Stimulated activated CD8-positive, alpha-beta memory T cell treated with anti-CD3 and anti-CD28 coated beads, Interleukin-15, amount 100 ng/mL, for 4 hours (primary cell): ENCODE measurements around the gene MPI.
"Not testable (repeated sequence)": the region's sequence is repeated elsewhere in the genome, so short reads cannot be mapped to it uniquely, and the experiment has no call there.

Source experiments
- DNase-seq, 2 donors: peaks; one replicate each; pipeline ENCODE4 v3.0.0-alpha.2; 2020; ENCODE audit warnings: low read depth in 2 of 2

MPI gene

GRCh38 chr15:74891469-74891868 lies 1.6 kb downstream of the MPI start:
- DNase-seq, result no peak

GRCh38 chr15:74892313-74892712 lies 2.5 kb downstream of the MPI start:
- DNase-seq, result no peak

- DNase-seq, result no peak
These were observed 3.1 kb downstream of the MPI start for GRCh38 chr15:74892931-74893330.

DNA sequence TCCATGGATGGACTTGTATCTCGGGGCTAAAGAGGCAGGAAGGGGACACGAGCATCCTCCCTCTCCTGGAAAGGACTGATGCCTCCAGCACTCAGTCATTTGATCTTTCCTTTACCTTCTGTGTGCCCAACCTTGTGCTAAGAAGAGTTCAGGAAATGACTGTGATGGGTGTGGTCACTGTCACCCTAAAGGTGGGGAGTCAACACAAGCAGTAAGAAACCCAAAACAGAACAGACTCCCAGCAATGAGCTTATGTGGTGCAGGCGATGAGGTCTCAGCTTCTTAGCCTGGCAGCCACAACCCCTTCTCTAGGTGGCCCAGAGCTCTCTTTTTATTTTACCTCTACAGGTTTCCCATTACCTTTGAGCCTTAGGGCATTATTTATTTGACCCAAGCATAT lies 3.8 kb downstream of the MPI start:
- DNase-seq, result no peak

DNA sequence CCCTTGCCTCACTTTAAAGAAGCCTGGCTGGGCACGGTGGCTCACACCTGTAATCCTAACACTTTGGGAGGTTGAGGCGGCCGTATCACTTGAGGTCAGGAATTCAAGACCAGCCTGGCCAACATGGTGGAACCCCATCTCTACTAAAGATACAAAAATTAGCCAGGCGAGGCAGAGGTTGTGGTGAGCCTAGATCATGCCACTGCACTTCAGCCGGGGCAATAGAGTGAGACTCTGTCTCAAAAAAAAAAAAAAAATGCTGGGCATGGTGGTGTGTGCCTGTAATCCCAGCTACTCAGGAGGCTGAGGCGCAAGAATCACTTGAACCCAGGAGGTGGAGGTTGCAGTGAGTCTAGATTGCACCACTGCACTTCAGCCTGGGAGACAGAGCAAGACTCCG lies 4.5 kb downstream of the MPI start:
- not testable (repeated sequence) for DNase-seq

GRCh38 chr15:74895830-74896229 lies 6.0 kb downstream of the MPI start:
- no peak for DNase-seq

- no peak for DNase-seq
These were observed 6.5 kb downstream of the MPI start for GRCh38 chr15:74896316-74896715.

DNA sequence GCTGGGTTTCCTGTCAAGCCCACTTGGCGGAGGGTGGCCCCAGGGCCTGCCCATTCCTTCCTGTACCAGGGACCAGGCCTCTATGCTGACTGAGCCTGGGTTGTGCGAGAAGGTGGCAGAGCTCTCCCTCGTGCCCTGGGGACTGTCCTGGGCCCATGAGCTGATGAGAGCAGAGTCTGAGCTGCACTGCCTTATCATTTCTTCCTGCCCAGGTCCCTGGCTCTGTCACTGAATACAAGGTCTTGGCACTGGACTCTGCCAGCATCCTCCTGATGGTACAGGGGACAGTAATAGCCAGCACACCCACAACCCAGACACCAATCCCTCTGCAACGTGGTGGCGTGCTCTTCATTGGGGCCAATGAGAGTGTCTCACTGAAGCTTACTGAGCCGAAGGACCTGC lies 7.5 kb downstream of the MPI start:
- DNase-seq, result no peak

- peak; percentile 22 to 27 for DNase-seq
These were observed 11.8 kb downstream of the MPI start for GRCh38 chr15:74901612-74902063.

DNA sequence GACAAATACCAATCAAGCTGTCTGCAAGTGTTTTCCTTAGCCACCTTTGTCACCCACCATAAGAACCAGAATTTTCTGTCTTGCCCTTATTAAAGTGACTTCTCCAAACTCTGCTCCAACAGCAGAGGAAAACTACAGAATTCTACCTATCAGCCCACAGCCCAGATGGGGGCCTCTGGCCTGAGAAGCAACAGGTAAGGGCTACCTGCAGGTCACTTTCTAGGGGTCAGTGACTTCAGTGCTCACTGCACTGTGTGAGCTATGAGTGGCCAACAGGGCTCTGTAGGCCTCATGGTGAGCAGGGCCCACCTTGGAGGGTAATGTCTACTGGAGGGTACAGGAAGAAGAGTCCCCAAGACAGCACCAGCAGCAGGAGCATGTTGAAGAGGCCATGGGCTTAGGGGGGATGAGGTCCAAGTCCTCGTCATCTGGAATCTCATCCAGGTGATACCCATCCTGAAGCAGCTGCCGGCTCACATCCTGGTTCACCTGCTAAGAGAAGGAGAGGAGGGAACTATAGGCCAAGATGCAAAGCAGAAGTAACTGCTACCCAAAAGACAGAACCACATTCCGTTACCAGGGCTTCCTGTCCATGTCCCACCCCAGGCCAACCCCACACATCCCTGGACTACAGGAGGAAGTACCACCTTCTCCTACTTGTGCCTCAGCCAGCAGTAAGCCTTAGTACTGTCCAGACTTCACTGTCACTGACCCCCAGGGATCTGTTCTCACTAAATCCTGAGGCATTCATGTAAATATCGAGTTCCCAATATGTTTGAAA lies 12.6 kb downstream of the MPI start:
- no peak for DNase-seq

DNA sequence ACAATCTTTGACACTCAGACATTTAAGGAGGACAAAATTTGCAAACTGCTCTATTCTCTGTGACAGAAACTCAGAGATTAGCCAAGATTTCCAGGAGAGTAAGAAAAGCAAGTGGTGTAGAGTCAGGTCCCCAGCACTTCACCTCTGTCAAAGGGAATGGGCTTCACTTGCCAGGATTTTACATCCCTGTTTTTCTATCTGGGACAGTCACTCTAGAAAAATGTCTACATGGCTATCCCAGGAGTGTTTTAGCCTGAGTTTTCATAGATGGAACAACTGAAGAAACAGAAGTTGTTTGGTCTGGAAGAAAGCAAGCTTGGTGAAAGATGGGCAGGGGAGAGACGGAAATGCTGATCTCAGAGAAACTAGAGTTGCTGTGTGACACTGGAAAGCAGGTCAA lies 13.8 kb downstream of the MPI start:
- no peak for DNase-seq

GRCh38 chr15:74904190-74904805 lies 14.5 kb downstream of the MPI start:
- no peak for DNase-seq

DNA sequence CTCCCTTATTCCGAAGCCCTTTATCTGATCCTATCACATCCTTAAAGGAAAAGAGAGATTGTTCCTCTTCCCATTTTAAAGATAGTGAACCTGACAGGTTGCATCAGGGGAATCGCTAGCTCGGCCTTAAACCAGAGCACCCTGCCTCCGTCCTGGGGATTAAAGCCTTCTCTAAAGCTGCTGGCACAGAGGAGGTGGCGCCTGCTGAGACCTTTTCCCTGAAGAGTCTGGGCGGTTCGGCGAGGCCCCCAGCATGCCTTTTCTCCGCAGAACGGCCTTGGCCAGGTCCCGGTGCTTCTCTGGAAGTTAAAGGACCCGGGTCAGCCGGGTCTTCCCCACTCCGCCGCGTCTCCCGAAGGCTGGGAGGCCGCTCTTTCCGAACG lies 16.2 kb downstream of the MPI start:
- no peak for DNase-seq

GRCh38 chr15:74906450-74907162 lies 16.8 kb downstream of the MPI start, which contains the start of gene FAM219B:
TSS of gene FAM219B (minus strand) at chr15:74906851. CDS start at chr15:74906800, 51 bp downstream.
- DNase-seq, result peak; percentile 59 to 63

DNA sequence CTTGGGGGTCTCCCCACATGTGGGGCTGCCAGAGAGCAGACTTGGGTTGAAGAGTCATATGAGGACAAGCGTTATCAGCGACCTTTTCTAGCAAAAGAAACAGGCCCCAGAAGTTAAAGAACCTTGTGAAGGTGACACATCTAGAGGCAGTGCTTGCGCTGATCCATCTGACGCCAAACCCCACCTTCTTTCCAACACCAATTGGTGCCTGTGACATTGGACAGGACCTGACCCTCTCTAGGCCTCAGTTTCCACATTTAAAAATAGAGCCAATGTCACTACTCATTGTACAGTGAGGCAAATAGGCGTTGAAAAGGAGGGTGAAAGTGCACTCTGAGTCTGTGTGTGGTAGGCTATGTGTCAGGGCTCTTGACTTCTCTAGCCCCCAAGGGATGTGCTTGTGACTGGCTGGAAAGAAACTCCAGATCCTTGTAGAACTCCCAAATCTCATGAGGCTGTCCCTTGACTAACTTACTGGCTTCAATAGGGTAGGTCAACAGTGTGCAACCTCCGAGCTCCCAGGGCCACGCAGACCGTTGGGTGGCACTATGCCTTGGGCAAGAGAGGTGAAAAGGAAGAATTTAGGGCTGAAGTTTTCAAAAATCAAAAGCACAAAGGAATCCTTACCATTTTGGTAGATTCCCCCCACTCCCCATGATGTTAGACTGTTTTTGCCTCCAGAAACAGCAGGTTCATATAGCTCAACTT lies 17.5 kb downstream of the MPI start:
- no peak for DNase-seq

GRCh38 chr15:74908635-74909034 lies 18.8 kb downstream of the MPI start:
- no peak for DNase-seq

DNA sequence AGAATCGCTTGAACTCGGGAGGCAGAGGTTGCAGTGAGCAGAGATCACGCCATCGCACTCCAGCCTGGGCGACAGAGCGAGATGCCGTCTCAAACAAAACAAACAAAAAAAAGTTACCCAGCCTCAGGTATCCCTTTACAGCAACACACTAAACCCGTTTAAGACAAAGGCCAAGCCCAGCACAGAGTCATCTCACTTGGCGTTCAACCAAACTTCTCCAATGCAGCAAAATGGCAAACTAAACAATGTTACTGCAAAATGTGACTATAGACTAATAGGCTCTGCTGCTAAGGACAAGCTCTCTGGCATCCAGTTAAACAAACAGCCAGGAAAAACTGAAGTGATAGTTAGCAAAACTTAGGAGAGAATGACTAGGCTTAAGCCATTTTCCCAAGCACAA lies 23.2 kb downstream of the MPI start:
- no peak for DNase-seq

GRCh38 chr15:74913799-74914198 lies 24.0 kb downstream of the MPI start:
- not testable (repeated sequence) for DNase-seq

DNA sequence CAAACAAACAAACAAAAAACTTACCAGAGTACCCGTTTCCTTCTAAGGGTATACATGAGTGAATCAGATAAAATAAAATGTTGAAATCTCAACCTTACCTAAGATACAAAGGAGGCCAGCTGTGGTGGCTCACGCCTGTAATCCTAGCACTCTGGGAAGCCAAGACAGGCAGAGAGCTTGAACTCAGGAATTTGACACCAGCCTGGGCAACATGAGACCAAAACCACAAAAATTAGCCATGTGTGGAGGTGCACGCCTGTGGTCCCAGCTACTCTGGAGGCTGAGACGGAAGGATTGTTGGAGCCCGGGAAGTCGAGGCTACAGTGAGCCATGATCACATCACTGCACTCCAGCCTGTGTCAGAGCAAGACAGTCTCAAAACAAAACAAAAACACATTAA lies 27.8 kb downstream of the MPI start:
- no peak for DNase-seq

- DNase-seq, result no peak
These were observed 30.6 kb downstream of the MPI start for GRCh38 chr15:74920456-74920855.

GRCh38 chr15:74924525-74924924 lies 34.7 kb downstream of the MPI start:
- no peak for DNase-seq

- no peak for DNase-seq
These were observed 38.9 kb downstream of the MPI start for GRCh38 chr15:74928771-74929198.
